ENCODE data around the gene VPREB1.
"Not testable (repeated sequence)": the region's sequence is repeated elsewhere in the genome, so short reads cannot be mapped to it uniquely, and the experiment has no call there.

- TF ChIP-seq TAF1 (IDR thresholded peaks at IDR 0.05; ENCODE audit: borderline replicate concordance, low read depth, low read length); POLR2AphosphoS5 (IDR thresholded peaks at IDR 0.05; ENCODE audit: low read depth, low read length): not testable (repeated sequence)
Observed at GRCh38 chr22:22289666-22290065, 45.1 kb downstream of the VPREB1 start.
